K562 (cell line): Measurements from ENCODE around the gene PPP1R12B. TPM values are rescaled to one million over a fixed set of nuclear protein-coding genes. Genes with fewer than 3 reads are reported as not detected.

ENCODE experiments used
- IFI16 ChIP-seq: fragments of 250-450 bp; sonication (Bioruptor Pico); IDR thresholded peaks from 2 replicates; pipeline ENCODE4 v2.1.2; 2022; ENCODE audit warnings: mild to moderate bottlenecking, inconsistent platforms
- JUN ChIP-seq, 2 experiments: sonication (generic) in 1 of 2; formaldehyde crosslinking in 1 of 2; IDR thresholded peaks; 2 replicates each; pipeline versions ENCODE4 v1.6.1 to v1.8.0; 2012 to 2022; ENCODE audit warnings: borderline replicate concordance in 2 of 2, mild to moderate bottlenecking in 2 of 2, improper control_type of control experiment in 1 of 2, low read depth in 1 of 2, low read length in 1 of 2, missing genetic modification reagents in 1 of 2
- NFATC3 ChIP-seq: fragments of 450-650 bp; IDR thresholded peaks from 2 replicates; pipeline ENCODE4 v1.6.1; 2017; ENCODE audit warnings: mild to moderate bottlenecking
- NFRKB ChIP-seq: fragments of 450-650 bp; IDR thresholded peaks from 2 replicates; pipeline ENCODE4 v1.6.1; 2016; ENCODE audit warnings: low read depth
- POLR2G ChIP-seq: fragments of 200-400 bp; formaldehyde crosslinking; IDR thresholded peaks from 2 replicates; pipeline ENCODE4 v1.6.1; 2017; ENCODE audit warnings: low read depth, mild to moderate bottlenecking, antibody characterized with exemption, low read length, moderate library complexity
- WHSC1 ChIP-seq: IDR thresholded peaks from one replicate; pipeline ENCODE4 v1.6.1; 2012; ENCODE audit warnings: low read length, control low read depth, inconsistent platforms
- ZBTB1 ChIP-seq: sonication (generic); formaldehyde crosslinking; IDR thresholded peaks from 2 replicates; pipeline ENCODE4 v1.8.1; 2023; ENCODE audit warnings: missing genetic modification reagents, low read depth, mild to moderate bottlenecking, borderline replicate concordance
- ZC3H8 ChIP-seq: fragments of 450-650 bp; IDR thresholded peaks from 2 replicates; pipeline ENCODE4 v1.6.1; 2017
- polyA plus RNA-seq, 8 experiments: library from polyadenylated mRNA; depleted of rRNA in 4 of 8; stranded (reverse) in 5 of 8; unstranded in 3 of 8; fragments of >200 nt; fragmentation: Nextera tagmentation in 2 of 8; fragmentation: Illumina TruSeq in 1 of 8; extraction: Ambion mirVana in 2 of 8; extraction: Trizol in 1 of 8; gene quantifications; 2 replicates each; pipeline versions ENCODE4 v1.2.1 to v1.2.3, GENCODE V29; 2011 to 2014; ENCODE audit warnings: inconsistent platforms in 1 of 8, missing spikeins in 1 of 8
- total RNA-seq, 7 experiments: library from RNA; depleted of rRNA in 6 of 7; stranded (reverse); fragments of >200 nt in 6 of 7; fragmentation: Illumina TruSeq in 2 of 7; extraction: Trizol in 2 of 7; gene quantifications; 2 replicates each; pipeline versions ENCODE4 v1.2.1 to v1.2.3, GENCODE V29; 2011 to 2021; ENCODE audit warnings: low replicate concordance in 1 of 7
- TF ChIP-seq, protein P1 (sequence below): fragments of 450-650 bp; IDR thresholded peaks from 2 replicates; pipeline ENCODE4 v1.6.1; 2016; ENCODE audit warnings: low read depth
- TF ChIP-seq, protein P2 (sequence below), 2 experiments: fragments of 450-650 bp; IDR thresholded peaks; 2 replicates each; pipeline ENCODE4 v1.6.1; 2018; ENCODE audit warnings: mild to moderate bottlenecking in 2 of 2, low read depth in 1 of 2; ENCODE audit not compliant: partially characterized antibody in 2 of 2

PPP1R12B gene
- total and polyA plus RNA-seq, 9 of the 15 experiments (the other 6 are each of a cell fraction or from before 2014, with no cell fraction given): 0.73 to 16.9 (median 13.6) TPM

DNA sequence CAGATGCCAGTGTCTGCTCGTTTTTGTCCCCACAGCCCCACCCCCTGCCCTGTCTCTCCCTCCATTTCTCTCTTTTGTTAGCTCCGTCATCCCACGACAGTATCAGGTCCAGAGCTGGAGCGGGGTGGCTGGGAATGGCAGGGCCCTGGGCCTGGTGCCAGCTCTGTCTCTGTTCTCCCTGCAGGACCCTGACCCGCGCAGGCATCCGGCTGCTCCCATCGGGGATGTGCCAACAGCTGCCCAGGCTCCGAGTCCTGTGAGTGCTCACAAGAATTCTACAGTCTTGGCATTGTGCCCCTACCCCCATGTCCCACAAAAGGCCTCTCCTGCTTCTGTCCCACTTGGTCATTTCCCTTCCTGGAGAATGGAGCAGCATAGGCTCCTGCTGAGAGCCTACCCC is 44.1 kb upstream of the PPP1R12B start (continued):
- TF ChIP-seq, protein P1, sequence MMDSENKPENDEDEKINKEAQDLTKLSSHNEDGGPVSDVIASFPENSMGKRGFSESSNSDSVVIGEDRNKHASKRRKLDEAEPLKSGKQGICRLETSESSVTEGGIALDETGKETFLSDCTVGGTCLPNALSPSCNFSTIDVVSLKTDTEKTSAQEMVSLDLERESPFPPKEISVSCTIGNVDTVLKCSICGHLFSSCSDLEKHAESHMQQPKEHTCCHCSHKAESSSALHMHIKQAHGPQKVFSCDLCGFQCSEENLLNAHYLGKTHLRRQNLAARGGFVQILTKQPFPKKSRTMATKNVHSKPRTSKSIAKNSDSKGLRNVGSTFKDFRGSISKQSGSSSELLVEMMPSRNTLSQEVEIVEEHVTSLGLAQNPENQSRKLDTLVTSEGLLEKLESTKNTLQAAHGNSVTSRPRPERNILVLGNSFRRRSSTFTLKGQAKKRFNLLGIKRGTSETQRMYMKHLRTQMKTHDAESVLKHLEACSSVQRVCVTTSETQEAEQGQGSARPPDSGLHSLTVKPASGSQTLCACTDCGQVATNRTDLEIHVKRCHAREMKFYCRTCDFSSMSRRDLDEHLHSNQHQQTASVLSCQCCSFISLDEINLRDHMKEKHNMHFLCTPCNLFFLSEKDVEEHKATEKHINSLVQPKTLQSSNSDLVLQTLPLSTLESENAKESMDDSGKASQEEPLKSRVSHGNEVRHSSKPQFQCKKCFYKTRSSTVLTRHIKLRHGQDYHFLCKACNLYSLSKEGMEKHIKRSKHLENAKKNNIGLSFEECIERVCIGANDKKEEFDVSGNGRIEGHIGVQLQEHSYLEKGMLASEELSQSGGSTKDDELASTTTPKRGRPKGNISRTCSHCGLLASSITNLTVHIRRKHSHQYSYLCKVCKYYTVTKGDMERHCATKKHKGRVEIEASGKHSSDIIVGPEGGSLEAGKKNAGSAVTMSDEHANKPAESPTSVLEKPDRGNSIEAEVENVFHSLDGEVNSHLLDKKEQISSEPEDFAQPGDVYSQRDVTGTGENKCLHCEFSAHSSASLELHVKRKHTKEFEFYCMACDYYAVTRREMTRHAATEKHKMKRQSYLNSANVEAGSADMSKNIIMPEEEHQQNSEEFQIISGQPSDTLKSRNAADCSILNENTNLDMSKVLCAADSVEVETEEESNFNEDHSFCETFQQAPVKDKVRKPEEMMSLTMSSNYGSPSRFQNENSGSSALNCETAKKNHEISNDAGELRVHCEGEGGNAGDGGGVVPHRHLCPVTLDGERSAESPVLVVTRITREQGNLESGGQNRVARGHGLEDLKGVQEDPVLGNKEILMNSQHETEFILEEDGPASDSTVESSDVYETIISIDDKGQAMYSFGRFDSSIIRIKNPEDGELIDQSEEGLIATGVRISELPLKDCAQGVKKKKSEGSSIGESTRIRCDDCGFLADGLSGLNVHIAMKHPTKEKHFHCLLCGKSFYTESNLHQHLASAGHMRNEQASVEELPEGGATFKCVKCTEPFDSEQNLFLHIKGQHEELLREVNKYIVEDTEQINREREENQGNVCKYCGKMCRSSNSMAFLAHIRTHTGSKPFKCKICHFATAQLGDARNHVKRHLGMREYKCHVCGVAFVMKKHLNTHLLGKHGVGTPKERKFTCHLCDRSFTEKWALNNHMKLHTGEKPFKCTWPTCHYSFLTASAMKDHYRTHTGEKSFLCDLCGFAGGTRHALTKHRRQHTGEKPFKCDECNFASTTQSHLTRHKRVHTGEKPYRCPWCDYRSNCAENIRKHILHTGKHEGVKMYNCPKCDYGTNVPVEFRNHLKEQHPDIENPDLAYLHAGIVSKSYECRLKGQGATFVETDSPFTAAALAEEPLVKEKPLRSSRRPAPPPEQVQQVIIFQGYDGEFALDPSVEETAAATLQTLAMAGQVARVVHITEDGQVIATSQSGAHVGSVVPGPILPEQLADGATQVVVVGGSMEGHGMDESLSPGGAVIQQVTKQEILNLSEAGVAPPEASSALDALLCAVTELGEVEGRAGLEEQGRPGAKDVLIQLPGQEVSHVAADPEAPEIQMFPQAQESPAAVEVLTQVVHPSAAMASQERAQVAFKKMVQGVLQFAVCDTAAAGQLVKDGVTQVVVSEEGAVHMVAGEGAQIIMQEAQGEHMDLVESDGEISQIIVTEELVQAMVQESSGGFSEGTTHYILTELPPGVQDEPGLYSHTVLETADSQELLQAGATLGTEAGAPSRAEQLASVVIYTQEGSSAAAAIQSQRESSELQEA: no peak
- TF ChIP-seq WHSC1 (no peak), POLR2G (no peak), NFRKB (no peak), JUN (IDR thresholded peaks at IDR 0.05; ENCODE audit: borderline replicate concordance, low read depth, low read length) (no peak), JUN (CRISPR knock-in tag; IDR thresholded peaks at IDR 0.05; ENCODE audit: borderline replicate concordance) (no peak), NFATC3 (no peak), ZC3H8 (no peak), ZBTB1 (no peak), IFI16 (no peak)
- TF ChIP-seq, protein P2, sequence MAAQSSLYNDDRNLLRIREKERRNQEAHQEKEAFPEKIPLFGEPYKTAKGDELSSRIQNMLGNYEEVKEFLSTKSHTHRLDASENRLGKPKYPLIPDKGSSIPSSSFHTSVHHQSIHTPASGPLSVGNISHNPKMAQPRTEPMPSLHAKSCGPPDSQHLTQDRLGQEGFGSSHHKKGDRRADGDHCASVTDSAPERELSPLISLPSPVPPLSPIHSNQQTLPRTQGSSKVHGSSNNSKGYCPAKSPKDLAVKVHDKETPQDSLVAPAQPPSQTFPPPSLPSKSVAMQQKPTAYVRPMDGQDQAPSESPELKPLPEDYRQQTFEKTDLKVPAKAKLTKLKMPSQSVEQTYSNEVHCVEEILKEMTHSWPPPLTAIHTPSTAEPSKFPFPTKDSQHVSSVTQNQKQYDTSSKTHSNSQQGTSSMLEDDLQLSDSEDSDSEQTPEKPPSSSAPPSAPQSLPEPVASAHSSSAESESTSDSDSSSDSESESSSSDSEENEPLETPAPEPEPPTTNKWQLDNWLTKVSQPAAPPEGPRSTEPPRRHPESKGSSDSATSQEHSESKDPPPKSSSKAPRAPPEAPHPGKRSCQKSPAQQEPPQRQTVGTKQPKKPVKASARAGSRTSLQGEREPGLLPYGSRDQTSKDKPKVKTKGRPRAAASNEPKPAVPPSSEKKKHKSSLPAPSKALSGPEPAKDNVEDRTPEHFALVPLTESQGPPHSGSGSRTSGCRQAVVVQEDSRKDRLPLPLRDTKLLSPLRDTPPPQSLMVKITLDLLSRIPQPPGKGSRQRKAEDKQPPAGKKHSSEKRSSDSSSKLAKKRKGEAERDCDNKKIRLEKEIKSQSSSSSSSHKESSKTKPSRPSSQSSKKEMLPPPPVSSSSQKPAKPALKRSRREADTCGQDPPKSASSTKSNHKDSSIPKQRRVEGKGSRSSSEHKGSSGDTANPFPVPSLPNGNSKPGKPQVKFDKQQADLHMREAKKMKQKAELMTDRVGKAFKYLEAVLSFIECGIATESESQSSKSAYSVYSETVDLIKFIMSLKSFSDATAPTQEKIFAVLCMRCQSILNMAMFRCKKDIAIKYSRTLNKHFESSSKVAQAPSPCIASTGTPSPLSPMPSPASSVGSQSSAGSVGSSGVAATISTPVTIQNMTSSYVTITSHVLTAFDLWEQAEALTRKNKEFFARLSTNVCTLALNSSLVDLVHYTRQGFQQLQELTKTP (IDR thresholded peaks at IDR 0.05; ENCODE audit: low read depth in 1 of 2, partially characterized antibody in 2 of 2): no peak
- TF ChIP-seq, all 486 proteins: peak for 0
